Smooth muscle cell (in vitro differentiated cells): ENCODE measurements around the gene MPO. TPM values are rescaled to one million over a fixed set of nuclear protein-coding genes. Genes with fewer than 3 reads are reported as not detected.

Experiments
- DNase-seq: peaks from one replicate; lab custom pipeline; 2025; ENCODE audit not compliant: unreplicated experiment; lab: John Stamatoyannopoulos, UW
- H2AFZ ChIP-seq: fragments of 200-600 bp; sonication (generic); 2 replicates; pipeline ENCODE4 v1.6.0; 2016; ENCODE audit warnings: antibody characterized with exemption, low read depth, mild to moderate bottlenecking
- H3F3A ChIP-seq: fragments of 200-600 bp; sonication (generic); 2 replicates; pipeline ENCODE4 v1.6.0; 2017; ENCODE audit warnings: antibody characterized with exemption, low read depth
- H3K27ac ChIP-seq: fragments of 200-600 bp; sonication (generic); 2 replicates; pipeline ENCODE4 v1.5.1; 2016; ENCODE audit warnings: low read depth, mild to moderate bottlenecking
- H3K27me3 ChIP-seq: fragments of 200-600 bp; sonication (generic); 2 replicates; pipeline ENCODE4 v1.6.1; 2016; ENCODE audit warnings: low read depth, mild to moderate bottlenecking
- H3K36me3 ChIP-seq: fragments of 200-600 bp; sonication (generic); 2 replicates; pipeline ENCODE4 v1.5.1; 2016; ENCODE audit warnings: low read depth
- H3K4me1 ChIP-seq: fragments of 200-600 bp; sonication (generic); 2 replicates; pipeline ENCODE4 v1.5.1; 2016; ENCODE audit warnings: low read depth
- H3K4me2 ChIP-seq: fragments of 200-600 bp; sonication (generic); 2 replicates; pipeline ENCODE4 v1.6.0; 2016; ENCODE audit warnings: mild to moderate bottlenecking
- H3K4me3 ChIP-seq: fragments of 200-600 bp; sonication (generic); 2 replicates; pipeline ENCODE4 v1.5.1; 2016; ENCODE audit warnings: mild to moderate bottlenecking
- H3K79me2 ChIP-seq: fragments of 200-600 bp; sonication (generic); 2 replicates; pipeline ENCODE4 v1.6.0; 2016; ENCODE audit warnings: low read depth, mild to moderate bottlenecking
- H3K9ac ChIP-seq: fragments of 200-600 bp; sonication (generic); 2 replicates; pipeline ENCODE4 v1.6.0; 2016; ENCODE audit warnings: low read depth
- H3K9me3 ChIP-seq: fragments of 200-600 bp; sonication (generic); replicated peaks from 2 replicates; pipeline ENCODE4 v1.5.1; 2016; ENCODE audit warnings: low read depth
- H4K20me1 ChIP-seq: fragments of 200-600 bp; sonication (generic); 2 replicates; pipeline ENCODE4 v1.6.0; 2016; ENCODE audit warnings: low read depth
- CTCF ChIP-seq: fragments of 200-600 bp; sonication (generic); IDR thresholded peaks from 2 replicates; pipeline ENCODE4 v1.5.1; 2017; ENCODE audit warnings: borderline replicate concordance, mild to moderate bottlenecking, antibody characterized with exemption; ENCODE audit not compliant: insufficient read depth, poor library complexity, severe bottlenecking
- WGBS: methylation state at CpG from one replicate; pipeline ENCODE4 v1.1.7; 2016; ENCODE audit warnings: low lambda C conversion rate; 5-methylcytosine and 5-hydroxymethylcytosine counted together
- polyA plus RNA-seq: library from polyadenylated mRNA; unstranded; fragments of >200 nt; fragmentation: Nextera tagmentation; extraction: Ambion mirVana; gene quantifications from 2 replicates; pipeline ENCODE4 v1.2.1, GENCODE V29; 2016
- total RNA-seq: library from RNA; depleted of rRNA; stranded (reverse); fragments of >200 nt; gene quantifications from 2 replicates; pipeline ENCODE4 v1.2.3, GENCODE V29; 2014

MPO gene
- total and polyA plus RNA-seq, 2 experiments from 2014 or later: 0.09 TPM; not detected in 1

DNA sequence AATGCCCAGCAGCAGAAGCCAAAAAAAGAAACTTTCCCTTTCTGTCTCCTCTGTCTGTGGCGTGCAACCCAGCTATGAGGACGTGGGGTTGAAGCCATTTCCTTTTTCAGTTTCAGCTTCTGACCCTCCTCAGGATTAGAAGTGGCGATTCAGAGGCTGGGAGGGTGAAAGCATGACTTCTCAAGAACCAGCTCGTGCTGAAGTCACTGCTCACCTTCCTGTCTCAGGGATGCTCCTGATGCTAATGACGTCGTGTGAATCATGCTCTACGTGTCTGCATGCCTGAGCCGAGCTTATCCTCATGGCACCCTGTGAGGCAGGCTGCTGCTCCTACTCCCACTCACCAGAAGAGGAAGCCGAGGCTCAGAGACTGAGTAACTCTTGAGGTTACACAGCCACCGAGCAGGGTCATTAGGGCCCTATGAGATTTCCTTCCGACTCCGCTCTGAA is 48.0 kb downstream of the MPO start:
- 14% methylated on average over 12 of the region's 12 CpGs for WGBS
- H4K20me1 ChIP-seq: no peaks in the 10 kb centered on the region
- H3K9ac ChIP-seq: peak overlapping the region; percentile 68
- DNase-seq: no peak
- no peak overlapping the region for H2AFZ ChIP-seq
- peaks cover 7% of the 10 kb centered on the region for H3K27me3 ChIP-seq
- no peak for TF ChIP-seq CTCF
- peak overlapping the region; percentile 69 for H3K4me2 ChIP-seq
- H3K9me3 ChIP-seq: no peaks in the 10 kb centered on the region
- H3K79me2 ChIP-seq: no peaks in the 10 kb centered on the region
- H3K27ac ChIP-seq: peak overlapping the region; percentile 92
- peaks cover 14% of the 10 kb centered on the region for H3K4me1 ChIP-seq
- peaks cover 7% of the 10 kb centered on the region for H3F3A ChIP-seq
- no peak overlapping the region for H3K4me3 ChIP-seq
- no peaks in the 10 kb centered on the region for H3K36me3 ChIP-seq

GRCh38 chr17:58231641-58232040 is 49.1 kb downstream of the MPO start:
- Histone ChIP-seq H4K20me1 (no peaks in the 10 kb centered on the region), H3K27me3 (peaks cover 3% of the 10 kb centered on the region), H3K36me3 (no peaks in the 10 kb centered on the region), H3K79me2 (no peaks in the 10 kb centered on the region), H3K4me1 (peaks cover 14% of the 10 kb centered on the region), H3K9me3 (no peaks in the 10 kb centered on the region), H3K27ac (peak overlapping the region; percentile 92), H3K4me2 (peak overlapping the region; percentile 55), H3K4me3 (no peak overlapping the region), H3F3A (peaks cover 7% of the 10 kb centered on the region), H2AFZ (no peak overlapping the region), H3K9ac (peak overlapping the region; percentile 68)
- WGBS: 15% methylated on average over 2 of the region's 2 CpGs
- no peak for DNase-seq
- no peak for TF ChIP-seq CTCF

DNA sequence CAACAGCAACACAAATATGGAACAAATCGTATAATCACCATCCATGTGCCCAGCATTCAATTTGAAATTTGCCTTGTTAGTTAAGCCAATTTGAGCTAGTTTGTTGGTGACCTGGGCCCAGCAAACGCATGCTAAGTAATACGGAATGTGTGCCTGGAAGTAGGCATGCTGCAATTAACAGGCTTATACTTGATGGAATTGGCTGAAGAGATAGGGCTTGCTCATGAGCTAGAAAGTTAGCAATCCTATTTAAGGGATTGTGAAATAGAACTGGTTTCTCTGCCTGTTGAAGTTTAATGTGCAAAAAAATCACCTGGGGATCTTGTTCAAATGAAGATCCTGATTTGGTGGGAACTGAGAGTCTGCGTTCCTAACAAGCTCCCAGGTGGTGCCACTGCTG is 50.9 kb downstream of the MPO start:
- no peak overlapping the region for H2AFZ ChIP-seq
- 83% methylated on average over 4 of the region's 4 CpGs for WGBS
- H3K27ac ChIP-seq: no peak overlapping the region
- no peaks in the 10 kb centered on the region for H3K27me3 ChIP-seq
- H4K20me1 ChIP-seq: no peaks in the 10 kb centered on the region
- H3K4me1 ChIP-seq: peaks cover 14% of the 10 kb centered on the region
- H3K9ac ChIP-seq: no peak overlapping the region
- no peak overlapping the region for H3K4me3 ChIP-seq
- H3K79me2 ChIP-seq: no peaks in the 10 kb centered on the region
- no peak for DNase-seq
- peaks cover 7% of the 10 kb centered on the region for H3F3A ChIP-seq
- no peaks in the 10 kb centered on the region for H3K36me3 ChIP-seq
- no peak overlapping the region for H3K4me2 ChIP-seq
- no peak for TF ChIP-seq CTCF
- no peaks in the 10 kb centered on the region for H3K9me3 ChIP-seq

DNA sequence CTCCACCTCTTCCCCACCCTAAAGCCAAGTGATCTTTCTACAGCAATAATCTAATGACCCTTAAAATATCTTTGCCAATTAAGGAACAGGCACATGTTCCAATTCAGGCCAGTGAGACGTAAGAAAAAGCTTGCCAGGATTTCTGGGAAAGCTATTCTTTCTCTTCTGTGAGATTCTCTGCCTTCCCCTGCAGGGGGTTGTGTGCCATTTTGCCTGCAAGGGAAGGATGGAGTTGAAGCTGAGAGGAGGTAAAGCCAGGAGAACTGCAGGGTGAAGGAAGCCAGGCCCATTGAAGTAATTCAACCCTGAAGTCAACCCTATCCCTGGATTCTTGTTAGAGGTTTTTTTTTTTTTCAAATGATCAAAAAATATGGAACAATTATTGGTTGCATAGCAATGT is 51.4 kb downstream of the MPO start:
- H3K4me3 ChIP-seq: no peak overlapping the region
- no peak for TF ChIP-seq CTCF

More for the DNA sequence above, 51.4 kb downstream of the MPO start:
- Histone ChIP-seq H3K79me2 (no peaks in the 10 kb centered on the region), H3K27ac (no peak overlapping the region), H3K4me2 (no peak overlapping the region), H3K27me3 (no peaks in the 10 kb centered on the region), H3K9me3 (no peaks in the 10 kb centered on the region), H4K20me1 (no peaks in the 10 kb centered on the region), H2AFZ (no peak overlapping the region), H3F3A (peaks cover 7% of the 10 kb centered on the region), H3K36me3 (no peaks in the 10 kb centered on the region), H3K4me1 (peaks cover 14% of the 10 kb centered on the region), H3K9ac (no peak overlapping the region)
- no peak for DNase-seq
- WGBS: 75% methylated on average over 1 of the region's 1 CpG
